Fibroblast of skin of scalp (primary cell): Measurements from ENCODE around the gene PMEPA1.

Experiments used
- DNase-seq: peaks from one replicate; pipeline ENCODE4 v3.0.0-alpha.2; 2013

PMEPA1 gene

DNA sequence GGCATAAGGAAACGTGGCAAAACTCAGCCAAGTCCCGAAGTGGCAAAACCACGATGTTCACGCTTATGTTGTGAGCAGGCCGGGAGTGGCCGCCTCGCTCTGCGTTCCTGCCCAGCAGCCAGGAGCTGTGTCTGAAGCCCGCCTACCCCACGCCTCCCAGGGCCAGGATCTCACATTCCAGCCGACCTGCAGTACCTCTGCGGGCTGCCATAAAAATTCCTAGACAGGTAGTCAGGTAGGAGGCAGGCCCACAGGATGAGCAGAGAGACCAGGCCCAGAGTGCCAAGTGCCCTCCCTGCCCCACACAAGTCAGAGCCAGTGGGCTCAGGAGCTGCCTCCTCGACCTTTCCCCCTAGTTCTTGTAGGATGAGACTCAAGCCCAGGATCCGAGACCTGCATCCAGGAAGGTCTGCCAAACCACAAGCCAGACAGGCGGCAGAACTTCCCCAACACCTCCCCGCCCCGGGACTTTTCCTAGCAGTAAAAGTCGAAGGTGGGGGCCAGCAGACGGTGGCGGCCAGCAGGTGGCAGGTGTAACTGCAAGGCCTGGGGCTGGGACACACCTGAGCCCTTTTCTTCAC lies 16.7 kb downstream of the PMEPA1 start:
- DNase-seq: no peak

DNA sequence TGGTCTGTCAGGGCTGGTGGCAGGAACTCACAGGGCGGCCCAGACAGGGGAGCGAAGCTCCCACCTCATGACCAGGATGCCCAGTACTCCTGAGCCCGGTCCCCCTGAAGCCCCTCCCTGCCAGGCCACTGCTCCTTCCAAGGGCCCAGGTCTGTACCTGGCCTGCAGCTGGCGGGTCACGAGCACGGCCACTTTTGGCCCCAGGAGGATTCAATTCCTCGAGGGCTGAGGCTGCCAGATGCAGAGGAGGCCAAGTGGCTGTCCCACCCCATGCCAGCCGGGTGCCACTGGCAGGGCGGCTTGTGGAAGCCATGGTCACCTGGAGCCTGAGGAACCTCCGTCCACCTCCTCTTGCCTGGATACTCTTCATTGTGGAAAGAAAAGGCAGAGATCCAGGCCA lies 17.4 kb downstream of the PMEPA1 start:
- DNase-seq: no peak

DNA sequence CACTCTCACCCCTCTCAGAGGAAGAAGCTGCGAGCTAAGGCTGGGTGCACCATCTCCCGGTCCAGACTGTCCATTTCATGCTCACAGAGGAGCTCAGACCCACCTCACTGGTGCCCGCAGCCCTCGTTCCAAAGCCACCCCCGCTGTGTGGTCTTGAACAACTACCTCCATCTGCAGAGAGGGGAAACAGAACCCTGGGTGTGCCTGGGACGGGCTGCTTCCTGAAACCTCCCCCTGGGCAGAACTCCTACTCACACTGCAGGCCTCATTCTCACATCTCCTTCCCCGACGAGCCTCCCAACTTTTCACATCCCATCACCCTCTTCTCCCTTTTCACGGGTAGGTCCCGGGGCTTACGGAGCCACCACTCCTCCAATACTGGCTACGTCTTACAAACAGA lies 18.1 kb downstream of the PMEPA1 start:
- DNase-seq: no peak

DNA sequence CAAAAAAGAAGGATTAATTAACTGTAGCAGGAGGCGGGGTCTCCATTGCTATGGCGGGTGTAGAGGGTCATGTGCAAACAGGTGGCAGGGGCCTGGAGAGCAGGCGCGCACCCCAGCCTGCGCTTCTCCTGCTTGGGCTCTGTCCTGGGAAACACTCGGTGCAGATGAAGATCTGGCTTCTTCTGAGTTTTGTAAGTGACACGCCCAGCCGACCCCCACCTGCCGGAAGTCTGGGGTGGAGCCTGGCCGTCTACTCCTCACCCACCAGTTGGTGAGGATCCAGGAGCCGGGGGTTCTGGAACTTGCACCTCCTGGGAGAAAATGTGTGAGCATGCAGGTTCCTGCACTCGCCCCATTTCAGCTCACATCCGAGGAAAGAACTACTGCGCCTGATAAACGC lies 19.3 kb downstream of the PMEPA1 start:
- no peak for DNase-seq

DNA sequence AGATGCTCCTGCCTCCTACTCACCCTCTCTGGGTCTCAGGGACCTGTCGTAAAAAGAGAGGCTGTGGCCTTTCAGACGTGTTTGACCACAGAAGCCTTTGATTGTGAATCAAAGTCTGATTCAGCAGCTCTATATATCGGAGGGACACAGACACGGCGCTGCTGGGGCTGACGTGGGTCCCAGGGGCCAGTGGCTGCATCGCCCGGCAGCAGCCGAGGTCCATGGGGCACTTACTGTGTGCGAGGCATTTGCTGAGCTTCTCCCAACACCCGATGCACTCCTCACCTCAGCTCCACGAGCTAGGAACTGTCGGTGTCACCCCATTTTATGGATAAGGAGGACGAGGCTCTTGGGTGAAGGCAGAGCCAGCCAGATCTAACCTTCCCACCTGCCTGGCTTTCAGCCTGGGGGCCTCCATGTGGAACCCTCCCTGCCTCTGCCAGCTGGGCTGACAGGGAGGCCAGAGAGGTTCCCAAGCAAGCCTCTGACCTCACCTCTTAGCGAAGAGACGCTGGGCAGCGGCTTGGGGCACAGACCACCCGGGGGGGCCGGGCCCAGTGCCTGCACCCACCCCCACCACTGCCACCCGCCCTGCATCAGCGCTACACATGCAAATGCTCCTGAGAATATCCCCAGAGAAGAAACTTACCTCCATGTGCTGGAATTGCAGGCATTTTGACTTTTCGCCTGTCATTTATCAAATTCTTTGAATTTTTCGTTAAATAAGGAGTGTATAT lies 19.9 kb downstream of the PMEPA1 start:
- no peak for DNase-seq

DNA sequence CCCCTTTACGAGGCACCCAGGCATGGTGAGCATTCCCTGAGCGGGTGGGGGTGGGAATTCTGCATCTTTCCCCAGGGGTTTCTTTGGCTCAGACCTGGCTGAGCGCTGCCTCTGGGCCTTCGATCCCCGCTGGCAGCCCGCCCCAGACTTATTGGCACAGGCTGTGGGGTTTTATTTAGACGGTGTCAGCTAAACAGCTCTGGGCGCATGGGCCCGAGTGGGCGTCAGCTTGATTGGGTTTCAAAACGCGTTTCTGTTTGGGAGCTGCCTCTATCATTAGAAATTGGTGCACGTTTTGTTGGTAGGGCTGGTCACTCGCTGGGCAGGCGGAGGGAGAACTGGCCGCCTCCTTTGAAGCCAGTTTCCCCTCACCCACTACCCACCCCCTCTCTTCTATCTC lies 21.0 kb downstream of the PMEPA1 start:
- no peak for DNase-seq

DNA sequence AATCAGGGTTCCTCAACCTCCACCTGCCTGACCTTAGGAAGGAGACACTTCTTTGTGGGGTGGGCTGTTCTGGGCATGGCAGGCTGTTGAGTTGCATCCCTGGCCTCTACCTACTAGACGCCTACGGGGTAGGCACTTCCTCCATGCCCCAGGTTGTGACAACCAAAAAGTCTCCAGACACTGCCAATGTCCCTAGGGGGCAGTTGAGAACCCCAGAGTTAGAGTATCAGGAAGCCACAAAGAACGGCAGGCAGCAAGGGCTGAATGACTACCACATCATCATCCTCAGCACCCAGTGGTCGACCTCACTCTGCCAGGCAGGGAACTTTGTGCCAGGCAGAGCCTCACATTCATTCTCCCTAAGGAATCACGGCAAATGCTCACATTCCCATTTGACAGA lies 21.5 kb downstream of the PMEPA1 start:
- DNase-seq: no peak

DNA sequence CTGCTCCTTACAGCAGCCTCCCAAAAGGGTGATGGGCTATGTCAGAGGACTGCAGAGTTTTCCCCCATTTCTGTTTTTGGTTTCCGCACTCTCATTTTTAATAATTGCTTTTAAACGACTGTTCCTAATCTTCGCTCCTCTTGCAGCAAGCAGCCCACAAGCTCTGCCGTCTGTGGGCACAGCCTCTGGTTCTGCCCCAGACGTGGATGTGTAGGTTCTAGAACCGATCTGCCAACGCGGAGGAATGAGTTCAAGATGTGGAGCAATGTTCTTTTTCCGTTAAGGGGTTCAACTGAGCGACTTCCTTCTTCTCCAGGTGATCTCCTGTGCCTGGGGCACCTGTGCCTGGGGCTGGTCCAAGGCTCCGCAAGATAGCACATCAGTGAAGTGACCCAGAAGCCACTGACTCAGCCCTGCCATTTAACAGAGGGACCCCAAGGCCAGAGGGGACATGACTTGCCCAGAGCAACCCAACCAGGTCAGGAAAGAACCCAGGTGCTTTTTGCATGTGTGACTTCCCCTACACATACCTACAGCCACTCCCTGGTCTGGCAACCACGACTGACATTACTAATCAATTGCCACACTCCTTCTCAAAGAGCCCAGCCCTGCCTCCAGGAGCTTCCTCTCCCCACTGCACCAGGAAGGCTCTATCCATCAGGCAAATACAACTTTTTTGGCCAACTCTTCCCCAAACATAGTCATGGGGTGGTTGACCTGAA lies 22.7 kb downstream of the PMEPA1 start:
- no peak for DNase-seq

DNA sequence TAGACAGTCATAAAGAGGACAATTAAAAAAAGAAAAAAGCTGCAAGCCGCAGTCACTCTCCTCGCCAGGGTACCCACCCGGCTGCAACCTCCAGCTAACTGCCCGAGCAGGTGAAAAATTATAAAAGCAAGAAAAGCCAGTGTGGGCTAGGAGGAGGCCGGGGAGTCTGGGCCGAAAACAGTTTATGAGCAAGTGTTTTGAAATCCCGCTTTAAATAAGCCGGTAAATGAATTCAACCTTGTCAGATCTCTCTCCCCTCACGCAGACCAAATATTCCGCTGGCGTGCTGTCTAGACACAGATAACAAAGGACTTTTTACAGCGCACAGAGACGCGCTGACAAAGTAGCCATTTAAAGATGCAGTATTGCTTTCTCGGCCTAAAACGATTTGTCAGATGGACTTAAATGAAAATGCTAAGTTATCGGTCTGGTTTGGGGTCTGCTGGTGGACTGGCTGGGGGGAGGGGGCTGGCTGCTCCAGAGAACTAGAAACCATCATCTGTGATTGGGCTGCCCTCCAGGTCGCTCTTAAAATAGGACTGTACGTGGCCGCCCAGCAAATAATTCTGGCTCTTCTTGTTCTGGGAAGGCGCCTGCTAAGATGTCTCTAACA lies 24.6 kb downstream of the PMEPA1 start:
- no peak for DNase-seq

DNA sequence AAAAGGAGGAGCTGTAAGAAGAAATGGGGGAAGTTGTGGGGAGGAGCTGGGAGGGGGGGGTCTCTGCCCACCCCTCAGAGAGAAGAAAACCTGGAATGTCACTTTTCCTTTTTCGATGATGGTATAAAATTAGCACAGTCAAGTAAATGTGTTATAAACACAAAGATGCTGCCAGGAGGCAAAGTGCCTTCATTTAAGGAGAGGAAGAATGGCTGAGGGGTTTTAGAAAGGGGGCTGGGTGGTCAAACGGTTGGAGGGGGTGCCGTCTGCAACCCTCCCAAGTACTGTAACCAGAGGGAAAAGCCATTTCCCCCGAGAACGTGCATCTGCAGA lies 25.0 kb downstream of the PMEPA1 start:
- no peak for DNase-seq

DNA sequence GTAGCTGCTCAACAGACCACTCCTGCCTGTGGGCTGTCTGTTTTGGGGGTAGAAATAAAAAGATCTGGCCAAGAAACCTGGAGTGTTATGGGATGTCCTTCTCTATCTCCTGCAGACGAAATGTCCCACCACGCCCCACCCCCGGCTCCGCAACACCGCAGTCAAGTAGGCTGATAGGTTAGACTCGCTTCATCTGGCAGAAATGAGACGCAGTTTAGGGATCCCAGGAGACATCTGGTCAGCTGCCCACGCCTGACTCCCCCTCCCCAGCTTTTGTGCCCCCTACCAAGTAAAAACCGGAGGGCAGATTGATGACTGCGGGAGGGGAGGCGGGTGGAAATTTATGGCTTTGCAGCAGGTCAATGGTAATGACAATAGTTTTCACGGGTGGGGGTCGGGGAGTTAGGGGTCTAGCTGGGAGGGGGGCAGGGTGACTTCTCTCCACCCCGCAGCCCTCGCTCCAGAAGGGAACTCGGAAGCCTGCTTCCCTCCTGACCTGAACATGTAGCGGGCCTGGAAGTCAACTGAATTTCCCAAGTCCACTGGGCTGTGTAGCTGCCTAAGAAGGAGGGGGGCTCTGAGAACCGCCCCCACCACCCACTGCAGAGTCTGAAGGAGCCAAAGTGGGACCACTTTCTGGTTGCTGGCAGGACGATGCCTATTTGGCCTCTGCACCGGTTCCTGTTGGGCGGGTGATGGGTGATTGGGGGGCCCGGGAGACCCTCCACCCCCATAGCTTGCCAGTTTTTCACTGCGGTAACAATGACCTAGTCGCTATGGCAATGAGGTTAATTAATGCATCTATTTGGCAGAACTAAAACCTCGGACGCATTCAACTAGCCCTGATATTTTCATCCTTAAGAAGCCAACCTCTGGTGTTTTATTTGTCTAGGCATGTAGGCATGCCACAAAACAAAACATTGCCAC lies 25.7 kb downstream of the PMEPA1 start:
- no peak for DNase-seq

DNA sequence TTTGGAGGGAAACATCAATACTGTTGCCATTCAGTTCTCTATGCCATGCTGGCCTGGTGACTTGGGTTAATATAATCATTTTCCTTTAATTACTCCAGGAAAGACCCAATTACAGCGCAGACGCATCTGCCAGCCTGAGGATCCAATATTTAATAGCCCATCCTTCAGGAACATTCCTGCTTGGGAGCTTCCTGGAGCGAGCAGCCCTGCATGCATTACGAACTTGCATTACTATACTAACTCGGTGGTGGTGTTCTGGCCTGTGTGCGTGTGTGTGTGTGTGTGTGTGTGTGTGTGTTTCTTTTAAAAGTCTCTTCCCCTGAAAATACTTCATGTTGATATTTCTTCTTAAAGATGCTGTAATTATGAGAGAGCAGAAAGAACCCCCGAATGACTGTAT lies 26.5 kb downstream of the PMEPA1 start:
- peak; percentile 60 for DNase-seq

DNA sequence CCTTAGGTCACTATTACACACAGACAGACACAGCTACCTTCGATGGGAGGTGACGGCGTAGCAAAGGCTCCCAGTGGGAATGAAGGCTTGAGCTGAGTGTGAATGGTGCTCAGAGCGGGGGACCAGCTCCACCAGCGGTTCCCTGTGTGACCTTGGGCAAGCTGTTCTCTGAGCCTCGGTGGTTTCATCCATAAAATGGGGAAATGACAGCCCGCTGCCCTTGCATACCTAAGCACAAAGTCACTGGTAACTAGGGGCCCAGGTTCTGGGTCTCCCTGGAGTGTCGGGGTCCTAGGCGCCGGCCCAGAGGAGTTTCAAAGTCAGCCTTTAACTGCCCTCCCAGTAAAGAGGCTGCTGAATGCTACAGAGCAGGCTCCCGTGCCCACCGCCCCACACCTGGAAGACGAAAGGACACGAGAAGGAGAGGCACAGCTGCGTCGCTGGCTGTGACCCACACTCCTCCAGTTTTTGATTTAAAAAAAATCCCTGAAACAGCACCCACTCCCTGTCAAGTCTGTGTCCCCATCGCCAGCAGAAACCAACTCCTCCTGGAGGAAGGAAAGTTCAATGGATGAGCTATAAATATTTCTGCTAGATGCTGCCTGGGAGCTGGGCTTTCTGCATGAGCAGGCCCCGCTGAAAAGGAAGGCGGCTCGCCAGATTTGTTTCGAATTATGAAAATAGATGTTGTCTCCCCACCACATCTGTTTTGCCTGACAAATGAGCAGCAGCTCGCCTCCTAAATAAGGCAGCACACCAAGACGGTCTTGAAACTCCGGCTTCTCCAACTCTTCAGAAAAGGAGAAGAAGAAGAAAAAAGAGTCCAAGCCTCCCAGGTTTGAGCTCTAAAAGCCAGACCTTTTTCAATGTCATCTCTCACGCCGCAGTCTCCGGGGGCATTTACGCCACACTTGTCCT lies 27.4 kb downstream of the PMEPA1 start:
- DNase-seq: peak; percentile 29

DNA sequence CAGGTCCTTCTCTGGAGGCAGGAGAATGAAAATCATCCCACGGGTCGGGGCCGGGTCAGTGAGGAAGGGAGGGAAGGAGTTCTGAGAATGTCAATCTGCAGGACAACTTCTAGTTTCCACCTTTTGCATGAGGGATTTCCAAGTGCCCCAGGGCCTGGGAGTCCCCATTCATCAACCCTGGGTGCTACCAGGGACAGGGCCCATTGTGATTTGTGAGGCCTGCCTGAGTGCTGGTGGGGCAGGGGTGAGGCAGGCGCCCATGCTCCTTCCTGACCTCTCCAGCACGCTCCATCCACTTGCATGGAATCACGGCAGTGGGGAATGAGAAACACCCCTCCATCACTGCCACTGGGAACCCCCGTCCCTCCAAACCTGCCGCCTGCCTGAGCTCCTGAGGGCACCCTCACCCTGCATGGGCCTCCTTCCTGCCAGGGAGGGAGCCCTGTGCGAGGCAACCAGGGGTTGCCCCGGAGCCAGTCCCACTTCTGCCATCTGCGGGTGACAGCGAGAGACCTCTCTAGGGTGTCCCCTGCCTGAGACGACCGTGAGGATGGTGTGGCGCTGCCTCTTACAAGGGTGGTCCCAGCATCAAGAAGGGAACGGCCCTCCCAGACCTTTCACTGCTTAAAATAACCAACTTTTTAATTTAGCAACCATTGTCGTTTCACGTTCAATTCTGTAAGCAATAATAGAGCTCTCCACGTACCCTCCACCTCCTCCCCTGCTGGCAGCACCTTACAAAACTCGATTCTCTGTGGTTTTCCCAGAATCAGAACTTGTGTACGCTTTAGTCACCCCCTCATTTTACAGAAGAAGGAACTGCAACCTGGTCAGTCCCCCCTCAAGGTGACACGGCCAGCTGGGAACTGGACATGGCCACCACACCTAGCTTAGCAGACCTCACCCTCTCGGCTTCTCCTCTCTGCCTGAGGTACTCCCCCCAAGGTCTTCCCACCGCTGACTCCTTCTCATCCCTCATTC lies 28.6 kb downstream of the PMEPA1 start:
- no peak for DNase-seq

DNA sequence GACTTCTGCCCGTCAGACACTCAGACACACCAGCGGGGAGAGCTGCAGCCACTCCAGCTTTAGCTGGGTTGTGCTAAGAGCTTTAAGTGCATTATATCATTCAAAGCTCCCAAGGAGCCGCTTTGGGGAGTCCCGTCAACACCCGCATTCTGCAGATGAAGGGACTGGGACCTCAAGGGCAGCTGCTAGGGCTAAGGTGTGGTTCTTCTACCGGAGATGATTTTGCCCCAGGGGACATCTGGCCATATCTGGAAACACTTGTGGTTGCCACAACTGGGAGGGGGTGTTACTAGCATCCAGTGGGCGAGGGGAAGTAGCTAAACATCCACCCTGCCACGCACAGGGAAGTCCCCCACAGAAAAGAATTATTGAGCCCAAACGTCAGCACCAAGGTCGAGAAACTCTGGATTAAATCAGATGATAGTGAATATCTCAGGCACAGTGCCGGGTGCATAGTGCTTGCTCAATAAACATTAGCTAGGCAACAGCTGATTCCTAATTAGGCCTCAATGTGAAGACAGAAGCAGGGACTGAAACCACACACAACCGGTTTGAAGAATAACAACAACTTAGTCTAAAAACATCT lies 29.6 kb downstream of the PMEPA1 start:
- peak; percentile 19 for DNase-seq

DNA sequence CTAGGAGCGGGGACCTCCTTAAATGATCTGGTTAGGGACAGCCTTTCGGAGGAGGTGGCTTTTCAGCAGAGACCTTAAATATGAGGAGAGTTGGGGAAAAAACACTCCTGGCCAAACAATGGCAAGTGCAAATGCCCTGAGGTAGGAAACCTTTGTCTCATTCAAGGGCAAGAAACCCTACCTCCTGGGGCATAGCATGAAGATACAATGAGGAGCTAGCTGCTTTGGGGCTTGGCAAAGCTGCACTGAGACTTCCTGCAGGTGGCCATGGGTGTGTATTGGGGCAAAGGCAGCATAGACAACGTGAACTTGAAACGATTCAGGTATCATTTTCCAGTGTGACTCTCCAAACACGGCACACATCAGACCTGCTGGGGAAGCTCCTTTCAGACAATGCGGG lies 30.7 kb downstream of the PMEPA1 start:
- no peak for DNase-seq

DNA sequence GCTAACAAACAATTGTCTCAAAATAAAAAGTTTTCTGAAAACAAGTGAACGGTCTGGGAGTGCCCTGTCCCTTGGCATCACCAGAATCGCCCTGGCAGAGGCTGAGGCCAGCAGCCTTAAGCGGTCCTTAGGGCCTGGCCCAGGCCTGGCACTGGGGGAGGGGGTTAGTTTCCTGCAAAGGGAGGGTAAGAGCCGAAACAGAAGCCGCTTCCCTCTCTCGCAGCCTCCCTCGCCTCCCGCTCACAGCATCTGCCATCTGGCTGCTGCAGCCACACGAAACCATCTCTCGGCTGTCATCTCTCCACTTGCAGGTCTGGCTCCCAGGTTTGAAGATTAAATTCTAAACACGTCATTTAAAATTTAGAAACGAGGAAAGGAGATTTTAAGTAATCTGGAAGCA lies 31.5 kb downstream of the PMEPA1 start:
- no peak for DNase-seq

DNA sequence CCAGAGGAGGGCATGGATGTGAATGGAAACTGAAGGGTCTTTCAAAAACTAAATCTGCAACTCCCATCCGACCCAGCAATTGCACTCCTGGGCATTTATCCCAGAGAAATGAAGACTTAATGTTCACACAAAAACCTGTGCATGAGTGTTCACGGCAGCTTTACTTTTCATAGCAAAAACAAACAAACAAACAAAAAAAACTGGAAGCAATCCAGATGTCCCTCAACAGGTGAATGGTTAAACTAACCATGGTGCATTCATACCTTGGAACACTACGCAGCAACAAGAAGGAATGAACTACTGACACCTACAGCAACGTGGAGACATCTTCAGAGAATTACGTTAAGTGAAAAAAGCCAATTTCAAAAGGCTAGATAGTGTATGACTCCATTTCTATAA lies 32.2 kb downstream of the PMEPA1 start:
- DNase-seq: no peak
